KMS-11 (cell line): Measurements from ENCODE around the gene SNTG2.

Experiments
- H2AFZ ChIP-seq: fragments of 200-600 bp; sonication (generic); 2 replicates; pipeline ENCODE4 v1.6.1; 2016; ENCODE audit warnings: antibody characterized with exemption, mixed run types, low read depth
- H3K27ac ChIP-seq: fragments of 200-600 bp; sonication (generic); 2 replicates; pipeline ENCODE4 v1.6.1; 2016; ENCODE audit warnings: mild to moderate bottlenecking, mixed run types
- H3K27me3 ChIP-seq: fragments of 200-600 bp; sonication (generic); 2 replicates; pipeline ENCODE4 v1.6.1; 2017; ENCODE audit warnings: mild to moderate bottlenecking, low read depth, mixed run types, moderate library complexity; ENCODE audit not compliant: insufficient read depth
- H3K36me3 ChIP-seq: fragments of 200-600 bp; sonication (generic); 2 replicates; pipeline ENCODE4 v1.6.1; 2017; ENCODE audit warnings: mild to moderate bottlenecking, mixed run types; ENCODE audit not compliant: insufficient read depth
- H3K4me1 ChIP-seq: fragments of 200-600 bp; sonication (generic); 2 replicates; pipeline ENCODE4 v1.6.1; 2016; ENCODE audit warnings: mild to moderate bottlenecking, low read depth, mixed run types; ENCODE audit not compliant: poor library complexity, severe bottlenecking
- H3K4me2 ChIP-seq: fragments of 200-600 bp; sonication (generic); 2 replicates; pipeline ENCODE4 v1.7.0; 2016; ENCODE audit warnings: mild to moderate bottlenecking, mixed run types
- H3K4me3 ChIP-seq: fragments of 200-600 bp; sonication (generic); IDR thresholded peaks from 2 replicates; pipeline ENCODE4 v1.6.1; 2017; ENCODE audit warnings: low read depth, low read length, mixed read lengths; ENCODE audit not compliant: insufficient read depth
- H3K79me2 ChIP-seq: fragments of 200-600 bp; sonication (generic); 2 replicates; pipeline ENCODE4 v1.6.1; 2016; ENCODE audit warnings: low read depth, mixed run types; ENCODE audit not compliant: insufficient read depth
- H3K9ac ChIP-seq: fragments of 200-600 bp; sonication (generic); 2 replicates; pipeline ENCODE4 v1.6.1; 2016; ENCODE audit warnings: mild to moderate bottlenecking, mixed run types
- H4K20me1 ChIP-seq: fragments of 200-600 bp; sonication (generic); 2 replicates; pipeline ENCODE4 v1.6.1; 2016; ENCODE audit warnings: mild to moderate bottlenecking, mixed run types; ENCODE audit not compliant: insufficient read depth
- CTCF ChIP-seq: fragments of 200-600 bp; sonication (generic); conservative IDR thresholded peaks from 2 replicates; pipeline ENCODE4 v1.6.1; 2017; ENCODE audit warnings: low read depth, mild to moderate bottlenecking, antibody characterized with exemption, low read length, moderate library complexity, mixed read lengths

SNTG2 gene

GRCh38 chr2:1045109-1045508 is 94.5 kb downstream of the SNTG2 start:
- H4K20me1 ChIP-seq: no peaks in the 10 kb centered on the region
- no peak for TF ChIP-seq CTCF
- H3K27me3 ChIP-seq: no peaks in the 10 kb centered on the region
- H3K4me3 ChIP-seq: no peak overlapping the region
- H3K27ac ChIP-seq: no peak overlapping the region; the same call in 1 of the 2 replicates
- H3K79me2 ChIP-seq: no peaks in the 10 kb centered on the region
- H3K4me2 ChIP-seq: peak overlapping the region; percentile 54
- H3K36me3 ChIP-seq: no peaks in the 10 kb centered on the region
- no peak overlapping the region for H2AFZ ChIP-seq
- H3K9ac ChIP-seq: no peak overlapping the region
- H3K4me1 ChIP-seq: peaks cover 18% of the 10 kb centered on the region

- no peak overlapping the region; the same call in 1 of the 2 replicates for H3K4me2 ChIP-seq
- H3K27ac ChIP-seq: no peak overlapping the region
- peaks cover 18% of the 10 kb centered on the region for H3K4me1 ChIP-seq
- no peak overlapping the region for H3K4me3 ChIP-seq
- no peaks in the 10 kb centered on the region for H3K36me3 ChIP-seq
- H3K79me2 ChIP-seq: no peaks in the 10 kb centered on the region
- H3K9ac ChIP-seq: no peak overlapping the region
- no peaks in the 10 kb centered on the region for H3K27me3 ChIP-seq
- no peak overlapping the region for H2AFZ ChIP-seq
- no peak for TF ChIP-seq CTCF
- H4K20me1 ChIP-seq: no peaks in the 10 kb centered on the region
These were observed 95.4 kb downstream of the SNTG2 start for GRCh38 chr2:1046067-1046466.

GRCh38 chr2:1047485-1047884 is 96.8 kb downstream of the SNTG2 start:
- Histone ChIP-seq H3K27me3 (no peaks in the 10 kb centered on the region), H3K4me3 (no peak overlapping the region), H2AFZ (no peak overlapping the region), H3K9ac (no peak overlapping the region), H4K20me1 (no peaks in the 10 kb centered on the region), H3K36me3 (no peaks in the 10 kb centered on the region), H3K4me2 (no peak overlapping the region), H3K79me2 (no peaks in the 10 kb centered on the region), H3K27ac (no peak overlapping the region), H3K4me1 (peaks cover 18% of the 10 kb centered on the region)
- TF ChIP-seq CTCF: no peak

DNA sequence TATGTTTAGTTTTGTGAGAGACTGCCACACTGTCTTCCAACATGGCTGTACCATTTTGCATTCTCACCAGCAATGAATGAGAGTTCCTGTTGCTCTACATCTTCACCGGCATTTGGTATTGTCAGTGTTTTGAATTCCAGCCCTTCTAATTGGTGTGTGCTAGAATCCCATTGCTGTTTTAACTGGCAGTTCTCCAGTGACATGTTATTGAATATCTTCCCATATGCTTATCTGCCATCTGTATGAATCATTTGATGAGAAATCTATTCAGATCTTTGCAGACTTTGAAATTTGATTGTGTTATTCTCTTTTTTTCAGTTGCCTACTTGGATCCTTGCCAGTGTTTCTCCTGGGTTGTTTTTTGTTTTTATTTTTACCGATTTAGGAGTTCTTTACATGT is 99.0 kb downstream of the SNTG2 start:
- Histone ChIP-seq H3K79me2 (no peaks in the 10 kb centered on the region), H3K36me3 (no peaks in the 10 kb centered on the region), H3K4me1 (peaks cover 16% of the 10 kb centered on the region), H3K4me3 (no peak overlapping the region), H4K20me1 (no peaks in the 10 kb centered on the region), H3K27me3 (no peaks in the 10 kb centered on the region), H2AFZ (no peak overlapping the region), H3K27ac (no peak overlapping the region), H3K4me2 (no peak overlapping the region), H3K9ac (no peak overlapping the region)
- TF ChIP-seq CTCF: no peak

- H3K27ac ChIP-seq: no peak overlapping the region
- no peak overlapping the region for H3K9ac ChIP-seq
- peaks cover 2% of the 10 kb centered on the region for H3K4me1 ChIP-seq
- H3K4me3 ChIP-seq: no peak overlapping the region
- H3K36me3 ChIP-seq: no peaks in the 10 kb centered on the region
- no peak overlapping the region for H3K4me2 ChIP-seq
- no peak overlapping the region for H2AFZ ChIP-seq
- TF ChIP-seq CTCF: no peak
- no peaks in the 10 kb centered on the region for H3K79me2 ChIP-seq
- H4K20me1 ChIP-seq: no peaks in the 10 kb centered on the region
- H3K27me3 ChIP-seq: no peaks in the 10 kb centered on the region
These were observed 100.4 kb downstream of the SNTG2 start for GRCh38 chr2:1051075-1051474.
